Epithelial cell of proximal tubule (primary cell): Measurements from ENCODE around the gene POLR1A. TPM values are rescaled to one million over a fixed set of nuclear protein-coding genes. Genes with fewer than 3 reads are reported as not detected.

Experiments
- DNase-seq: peaks from one replicate; pipeline ENCODE4 v3.0.0-alpha.2; 2011; ENCODE audit warnings: low read depth
- H3K4me3 ChIP-seq: 2 replicates; pipeline ENCODE4 v1.5.1; 2011; ENCODE audit warnings: low read depth, mild to moderate bottlenecking, low read length
- CTCF ChIP-seq: conservative IDR thresholded peaks from 2 replicates; pipeline ENCODE4 v1.5.1; 2012; ENCODE audit warnings: low read depth, mild to moderate bottlenecking, low read length
- total RNA-seq: library from RNA; depleted of rRNA; stranded (reverse); fragments of >200 nt; gene quantifications from 2 replicates; pipeline ENCODE4 v1.2.3, GENCODE V29; 2015

Gene POLR1A
- total RNA-seq, 1 donor from 2014 or later, result 23.1 TPM

GRCh38 chr2:86052265-86052664 is 53.4 kb downstream of the POLR1A start:
- no peak overlapping the region for H3K4me3 ChIP-seq
- DNase-seq, result no peak
- no peak for TF ChIP-seq CTCF

GRCh38 chr2:86050301-86050700 is 55.4 kb downstream of the POLR1A start:
- H3K4me3 ChIP-seq, result no peak overlapping the region
- no peak for TF ChIP-seq CTCF
- DNase-seq, result no peak

- no peak for DNase-seq
- no peak overlapping the region for H3K4me3 ChIP-seq
- no peak for TF ChIP-seq CTCF
Observed at GRCh38 chr2:86049529-86049928, 56.2 kb downstream of the POLR1A start.

- no peak for DNase-seq
- no peak overlapping the region for H3K4me3 ChIP-seq
- no peak for TF ChIP-seq CTCF
Observed at GRCh38 chr2:86048888-86049287, 56.8 kb downstream of the POLR1A start.

GRCh38 chr2:86048383-86048701 is 57.3 kb downstream of the POLR1A start:
- no peak for TF ChIP-seq CTCF
- no peak for DNase-seq
- no peak overlapping the region for H3K4me3 ChIP-seq

GRCh38 chr2:86047575-86048382 is 57.9 kb downstream of the POLR1A start:
- no peak for DNase-seq
- H3K4me3 ChIP-seq, result no peak overlapping the region
- no peak for TF ChIP-seq CTCF

GRCh38 chr2:86045541-86045940 is 60.1 kb downstream of the POLR1A start:
- H3K4me3 ChIP-seq, result no peak overlapping the region
- no peak for TF ChIP-seq CTCF
- DNase-seq, result no peak
